AG09319 (cell line): ENCODE data around the gene IFIT1B.

Source experiments
- DNase-seq: peaks from one replicate; pipeline ENCODE4 v3.0.0-alpha.2; 2010; ENCODE audit warnings: low read depth; ENCODE audit errors: extremely low read depth
- CTCF ChIP-seq: IDR thresholded peaks from 2 replicates; pipeline ENCODE4 v1.5.1; 2011; ENCODE audit warnings: low read depth, mild to moderate bottlenecking, inconsistent platforms, low read length, moderate library complexity

The IFIT1B gene

GRCh38 chr10:89351412-89351779 is 26.5 kb upstream of the IFIT1B start:
- no peak for DNase-seq
- no peak for TF ChIP-seq CTCF

GRCh38 chr10:89351780-89352597 is 25.9 kb upstream of the IFIT1B start:
- DNase-seq: peak; percentile 87
- TF ChIP-seq CTCF: no peak

- DNase-seq: no peak
- no peak for TF ChIP-seq CTCF
These were observed 25.1 kb upstream of the IFIT1B start for GRCh38 chr10:89352802-89353201.

- no peak for TF ChIP-seq CTCF
These were observed 22.4 kb upstream of the IFIT1B start for GRCh38 chr10:89355394-89355931.

GRCh38 chr10:89357096-89357495 is 20.8 kb upstream of the IFIT1B start:
- no peak for DNase-seq
- no peak for TF ChIP-seq CTCF

More at GRCh38 chr10:89355394-89355931, 22.4 kb upstream of the IFIT1B start:
- DNase-seq: no peak

GRCh38 chr10:89357975-89358374 is 19.9 kb upstream of the IFIT1B start:
- TF ChIP-seq CTCF: no peak

GRCh38 chr10:89360157-89360556 is 17.7 kb upstream of the IFIT1B start:
- no peak for TF ChIP-seq CTCF
- DNase-seq: no peak

More at GRCh38 chr10:89357975-89358374, 19.9 kb upstream of the IFIT1B start:
- no peak for DNase-seq
